OCI-LY1 (cell line): ENCODE measurements around the gene TACSTD2.

Source experiments
- EZH2 ChIP-seq: fragments of 200-600 bp; sonication (generic), shearing (Covaris generic); IDR thresholded peaks from 2 replicates; pipeline ENCODE4 v1.8.0; 2017; ENCODE audit warnings: borderline replicate concordance, mixed run types, mild to moderate bottlenecking, antibody characterized with exemption, low read length, moderate library complexity, mixed read lengths
- TF ChIP-seq, protein P1 (sequence below): fragments of 200-600 bp; sonication (generic), shearing (Covaris generic); IDR thresholded peaks from 2 replicates; pipeline ENCODE4 v1.5.1; 2017; ENCODE audit warnings: mild to moderate bottlenecking, antibody characterized with exemption, low read length, moderate library complexity, mixed read lengths

GRCh38 chr1:58570817-58571216 is 6.2 kb downstream of the TACSTD2 start:
- TF ChIP-seq, protein P1, sequence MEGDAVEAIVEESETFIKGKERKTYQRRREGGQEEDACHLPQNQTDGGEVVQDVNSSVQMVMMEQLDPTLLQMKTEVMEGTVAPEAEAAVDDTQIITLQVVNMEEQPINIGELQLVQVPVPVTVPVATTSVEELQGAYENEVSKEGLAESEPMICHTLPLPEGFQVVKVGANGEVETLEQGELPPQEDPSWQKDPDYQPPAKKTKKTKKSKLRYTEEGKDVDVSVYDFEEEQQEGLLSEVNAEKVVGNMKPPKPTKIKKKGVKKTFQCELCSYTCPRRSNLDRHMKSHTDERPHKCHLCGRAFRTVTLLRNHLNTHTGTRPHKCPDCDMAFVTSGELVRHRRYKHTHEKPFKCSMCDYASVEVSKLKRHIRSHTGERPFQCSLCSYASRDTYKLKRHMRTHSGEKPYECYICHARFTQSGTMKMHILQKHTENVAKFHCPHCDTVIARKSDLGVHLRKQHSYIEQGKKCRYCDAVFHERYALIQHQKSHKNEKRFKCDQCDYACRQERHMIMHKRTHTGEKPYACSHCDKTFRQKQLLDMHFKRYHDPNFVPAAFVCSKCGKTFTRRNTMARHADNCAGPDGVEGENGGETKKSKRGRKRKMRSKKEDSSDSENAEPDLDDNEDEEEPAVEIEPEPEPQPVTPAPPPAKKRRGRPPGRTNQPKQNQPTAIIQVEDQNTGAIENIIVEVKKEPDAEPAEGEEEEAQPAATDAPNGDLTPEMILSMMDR: no peak
- no peak for TF ChIP-seq EZH2
